NB4 (cell line): ENCODE measurements around the gene RABL6.

Source experiments
- CTCF ChIP-seq: IDR thresholded peaks from one replicate; pipeline ENCODE4 v1.5.1; 2012; ENCODE audit warnings: low read depth, low read length
- MAX ChIP-seq: IDR thresholded peaks from 2 replicates; pipeline ENCODE4 v1.6.1; 2011; ENCODE audit warnings: low read depth, low read length
- POLR2A ChIP-seq: IDR thresholded peaks from 2 replicates; pipeline ENCODE4 v1.6.1; 2011; ENCODE audit warnings: mild to moderate bottlenecking; ENCODE audit not compliant: insufficient read length; ENCODE audit errors: extremely low read depth

- TF ChIP-seq CTCF: no peak
- TF ChIP-seq MAX: no peak
- TF ChIP-seq POLR2A: no peak
Observed at GRCh38 chr9:136861874-136862457, 54.2 kb downstream of the RABL6 start.
